Cerebellar cortex (tissue), 1 donor: ENCODE measurements around the gene DACH1.

Source experiments
- DNase-seq: peaks from one replicate; pipeline ENCODE4 v3.0.0-alpha.2; 2015; ENCODE audit warnings: low spot score

DACH1 gene

DNA sequence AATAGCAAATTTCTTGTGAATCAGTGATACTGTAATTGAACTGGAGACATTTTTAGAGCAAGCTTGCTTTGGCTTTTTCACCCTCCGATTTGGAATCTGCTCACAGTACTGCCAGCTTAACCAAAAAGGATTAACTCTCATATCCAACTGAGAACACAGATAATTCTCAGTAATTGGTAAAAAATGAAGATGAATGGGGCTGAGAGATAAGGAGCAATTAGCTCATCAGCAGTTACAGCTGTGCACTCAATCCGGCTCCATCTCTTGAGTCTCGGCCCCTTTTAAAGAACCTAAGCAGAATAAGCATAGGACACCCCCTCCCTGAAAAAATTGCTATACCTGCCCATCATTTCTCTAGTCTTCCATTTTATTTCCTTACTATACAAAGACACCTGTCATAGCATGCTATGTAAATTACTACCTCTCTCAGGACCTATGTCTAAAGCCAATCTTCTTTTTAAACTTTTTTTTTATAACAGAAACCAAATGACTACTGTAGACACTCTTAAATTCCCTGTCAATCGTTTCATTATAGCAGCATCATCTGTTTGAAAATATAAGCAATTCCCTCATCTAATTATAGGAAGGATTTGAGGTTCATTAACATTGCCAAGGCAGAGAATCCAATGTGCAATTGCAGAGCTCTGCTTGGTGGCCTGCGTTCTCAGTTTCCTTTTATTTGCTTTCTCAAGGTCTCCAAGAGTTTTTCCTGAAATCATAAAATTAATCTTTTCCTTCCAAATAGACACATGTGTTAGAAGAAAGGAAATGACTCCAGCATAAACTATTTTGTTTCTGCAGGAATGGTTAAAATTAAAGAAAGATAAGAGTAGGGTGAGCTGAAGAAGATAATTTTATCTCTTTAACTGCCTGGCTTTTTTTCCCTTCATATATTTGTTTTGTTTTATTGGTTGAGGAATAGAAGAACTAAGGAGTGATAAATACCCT, 242.1 kb downstream of the DACH1 start:
- DNase-seq = no peak

DNA sequence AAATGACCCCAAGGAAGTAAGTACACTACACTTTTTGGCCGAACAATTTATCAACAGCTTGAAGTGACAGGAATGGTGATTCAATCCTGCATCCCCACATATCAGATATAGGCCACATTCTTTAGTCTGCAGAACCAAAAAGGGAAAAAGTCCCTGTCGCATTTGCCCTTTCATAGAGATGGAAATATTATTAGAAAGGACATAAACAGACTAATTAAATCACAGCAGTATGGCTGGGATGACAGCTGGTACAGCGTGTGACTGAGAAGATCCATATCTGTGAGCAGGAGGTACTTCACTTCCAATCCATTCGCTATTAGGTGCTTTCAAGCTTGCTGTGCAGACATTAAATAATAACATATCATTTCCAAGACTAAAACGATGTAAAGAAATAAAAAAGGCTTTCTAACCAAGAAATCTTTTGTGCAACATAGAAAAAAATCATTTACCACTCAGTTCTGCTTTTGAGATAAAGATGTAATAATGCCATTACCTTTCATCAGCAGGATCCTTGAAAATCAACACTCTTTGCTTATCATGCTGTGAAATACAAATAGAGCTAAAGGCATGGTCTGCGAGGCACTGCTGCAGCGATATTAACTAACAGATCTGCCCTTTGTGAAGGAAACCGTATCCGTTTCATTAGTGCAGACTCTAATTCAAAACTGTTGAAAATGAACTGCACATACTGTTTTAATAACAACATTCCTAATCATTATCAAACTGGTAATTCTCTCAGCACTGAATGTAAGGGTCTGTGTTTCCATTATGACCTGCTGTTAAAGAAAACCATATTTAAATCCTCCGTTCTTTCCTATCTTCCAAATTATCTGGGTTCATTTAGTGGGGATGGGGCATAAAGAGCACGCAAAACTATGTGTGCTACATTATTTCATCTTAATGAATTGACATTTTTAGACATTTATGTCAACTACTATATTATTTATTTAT, 245.6 kb downstream of the DACH1 start:
- peak; percentile 42 for DNase-seq

DNA sequence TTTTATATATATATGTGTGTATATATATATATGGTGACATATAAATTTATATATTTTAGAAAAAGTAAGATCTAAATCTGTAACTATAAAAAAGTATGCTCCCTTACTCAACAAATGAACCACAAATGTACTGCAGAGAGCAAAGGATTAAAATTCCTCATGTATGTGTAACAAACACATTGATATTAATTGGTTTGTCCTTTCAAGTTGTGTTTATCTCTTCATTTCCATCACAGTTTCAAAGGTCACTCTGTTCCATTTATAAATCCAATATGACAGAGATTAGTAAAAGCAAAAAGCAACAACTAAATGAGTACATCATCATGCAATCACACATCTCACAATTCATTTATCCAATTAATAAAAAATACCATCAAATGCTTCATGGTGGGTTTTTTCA, 247.9 kb downstream of the DACH1 start:
- DNase-seq = no peak

DNA sequence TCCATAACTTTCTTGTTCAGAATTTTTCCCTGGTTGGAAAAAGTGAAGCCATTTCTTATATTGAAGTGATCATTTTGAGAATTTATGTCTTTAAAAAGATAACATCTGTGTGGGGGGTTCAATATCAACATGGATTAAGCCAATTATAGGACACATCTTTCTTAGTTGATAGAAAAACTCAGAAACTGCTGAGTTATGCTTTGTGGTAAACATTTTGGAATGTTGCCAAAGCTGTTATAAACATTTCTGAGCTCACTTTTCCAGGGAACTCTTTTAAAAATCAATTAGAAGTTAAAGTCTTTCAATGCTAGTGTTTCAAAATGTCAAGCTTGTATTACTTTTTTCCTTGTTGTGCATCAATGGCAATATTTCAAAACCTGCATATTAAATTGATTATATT, 248.8 kb downstream of the DACH1 start:
- no peak for DNase-seq

DNA sequence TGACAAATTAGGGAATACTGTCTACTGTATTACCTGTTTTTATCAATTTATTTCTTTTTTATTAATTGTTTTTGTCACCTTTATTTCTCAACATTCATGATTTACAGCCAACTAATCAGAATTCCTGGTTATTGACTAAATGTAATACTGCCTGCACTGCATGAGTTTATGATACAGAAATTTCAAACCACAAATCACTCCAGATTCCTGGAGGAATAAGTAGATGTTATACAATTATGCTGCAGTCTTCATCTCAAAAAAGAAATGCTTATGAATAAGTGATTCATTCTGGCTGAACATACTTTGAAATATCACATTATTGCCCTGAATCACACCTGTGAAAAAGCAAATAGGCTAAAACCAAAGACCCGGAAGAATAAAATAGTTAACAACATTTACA, 249.7 kb downstream of the DACH1 start:
- DNase-seq = no peak

DNA sequence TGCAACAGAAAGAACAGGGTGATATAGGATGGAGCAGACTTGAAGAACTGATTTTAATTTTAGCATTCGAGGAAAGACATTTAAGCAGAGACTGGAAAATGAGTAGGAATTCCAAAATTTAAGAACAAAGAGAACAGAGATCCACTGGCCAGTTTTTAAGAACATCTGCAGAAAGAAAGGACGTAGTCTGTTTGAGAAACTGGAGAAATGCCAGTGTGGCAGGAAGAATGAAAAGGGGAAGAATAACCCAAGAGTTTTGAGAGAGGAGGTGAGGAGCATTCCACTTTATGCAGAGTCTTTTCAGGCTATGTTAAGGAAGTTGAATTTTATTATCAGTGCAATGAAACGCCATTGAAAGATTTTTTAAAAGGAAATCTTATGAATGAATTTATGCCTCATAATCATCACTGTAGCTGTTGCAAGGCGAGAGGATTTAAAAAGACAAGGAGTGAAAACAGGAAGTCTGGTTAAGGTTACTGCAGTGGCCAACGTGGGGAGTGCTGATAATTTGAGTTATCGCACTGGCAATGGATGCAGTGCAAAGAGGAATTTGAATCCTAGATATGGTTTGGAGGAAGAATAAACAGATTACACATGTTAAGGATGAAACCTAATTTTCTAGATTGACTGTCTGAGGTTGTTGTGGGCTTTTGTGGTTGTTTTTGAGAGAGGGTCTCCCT, 253.8 kb downstream of the DACH1 start:
- DNase-seq = no peak

DNA sequence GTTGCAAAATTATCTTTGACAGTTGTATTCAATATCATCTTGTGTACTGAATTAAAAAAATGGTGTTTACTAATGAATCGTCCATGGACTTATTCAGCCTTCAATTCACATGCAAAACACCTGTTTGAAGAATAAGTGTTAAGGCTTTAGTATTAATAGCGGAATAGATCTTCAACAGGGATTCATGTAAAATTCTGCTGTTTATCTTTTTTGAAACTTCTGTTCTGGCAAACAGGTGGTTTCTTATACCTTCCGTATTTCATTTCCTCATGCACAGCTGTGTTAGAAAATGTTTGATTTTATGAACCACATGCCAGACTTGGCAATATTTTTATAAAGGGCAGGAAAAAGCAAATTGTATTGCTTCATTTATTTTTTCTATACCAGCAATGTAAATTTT, 255.7 kb downstream of the DACH1 start:
- DNase-seq = no peak

DNA sequence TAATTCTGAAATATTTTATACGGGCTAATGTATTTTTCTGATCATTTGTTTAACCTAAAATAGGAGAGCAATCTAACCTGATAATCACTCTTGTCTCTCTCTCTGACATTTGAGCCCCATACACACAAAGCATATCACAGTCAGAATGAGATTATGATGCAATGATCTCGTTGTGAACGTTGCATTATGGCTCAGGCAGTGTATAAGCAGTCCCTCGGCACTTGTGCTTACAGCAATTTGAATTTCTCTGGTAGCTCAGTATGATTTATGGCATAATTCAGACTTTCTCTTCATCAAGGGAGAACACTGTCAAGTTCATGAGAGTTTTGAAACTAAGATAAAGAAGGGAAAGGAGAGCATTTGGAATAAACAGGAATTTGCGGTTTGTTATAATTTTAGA, 256.1 kb downstream of the DACH1 start:
- no peak for DNase-seq

DNA sequence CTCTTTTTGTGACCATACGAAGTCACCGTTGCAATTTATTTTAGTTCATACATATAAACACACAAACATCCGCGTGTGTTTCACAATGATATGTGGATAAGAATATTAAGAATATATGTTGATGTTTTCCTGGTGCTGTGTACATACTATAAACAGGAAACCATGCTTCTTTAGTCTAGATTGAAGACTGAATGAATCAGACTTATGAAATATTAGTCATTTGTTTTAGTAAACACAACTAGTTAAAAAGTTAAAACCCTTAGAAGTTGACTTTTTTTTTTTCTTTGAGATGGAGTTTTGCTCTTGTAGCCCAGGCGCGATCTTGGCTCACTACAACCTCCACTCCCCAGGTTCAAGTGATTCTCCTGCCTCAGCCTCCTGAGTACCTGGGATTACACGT, 257.7 kb downstream of the DACH1 start:
- no peak for DNase-seq

DNA sequence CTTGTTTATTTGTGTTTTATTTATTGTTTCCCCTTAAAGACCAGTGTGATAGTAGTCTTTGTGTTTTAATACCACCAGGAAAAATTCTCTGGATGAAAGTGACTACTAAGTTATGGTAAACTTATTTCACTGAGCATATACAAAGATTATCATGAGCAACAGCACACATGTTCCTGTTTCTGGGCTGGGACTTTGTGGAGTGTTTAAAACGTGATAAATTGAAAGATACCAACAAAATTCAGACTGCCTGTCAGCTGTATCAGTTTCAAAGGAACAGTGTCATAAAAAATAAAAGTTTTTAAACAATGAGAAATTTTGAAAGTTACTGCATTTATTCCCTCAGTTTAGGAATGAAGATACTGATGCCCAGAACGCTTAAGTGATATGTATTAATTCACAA, 259.4 kb downstream of the DACH1 start:
- no peak for DNase-seq

DNA sequence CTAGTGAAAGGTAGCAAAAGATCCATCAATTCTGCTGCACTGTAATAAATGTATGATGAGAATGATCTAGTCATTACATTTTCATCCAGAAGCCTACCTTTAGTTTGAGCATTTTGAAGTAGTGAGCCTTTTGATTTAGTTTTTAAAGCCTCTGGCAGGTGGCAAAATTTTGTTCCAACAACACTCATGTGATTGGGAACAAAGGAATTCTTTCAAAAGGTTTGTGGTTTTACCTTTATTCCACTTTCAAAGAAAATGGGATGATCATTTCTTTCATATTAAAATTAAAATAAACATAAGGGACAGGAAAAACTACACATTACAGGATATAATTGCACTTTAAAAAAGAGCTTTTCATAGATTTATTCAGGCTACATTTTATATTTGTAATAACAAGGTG, 260.2 kb downstream of the DACH1 start:
- no peak for DNase-seq

DNA sequence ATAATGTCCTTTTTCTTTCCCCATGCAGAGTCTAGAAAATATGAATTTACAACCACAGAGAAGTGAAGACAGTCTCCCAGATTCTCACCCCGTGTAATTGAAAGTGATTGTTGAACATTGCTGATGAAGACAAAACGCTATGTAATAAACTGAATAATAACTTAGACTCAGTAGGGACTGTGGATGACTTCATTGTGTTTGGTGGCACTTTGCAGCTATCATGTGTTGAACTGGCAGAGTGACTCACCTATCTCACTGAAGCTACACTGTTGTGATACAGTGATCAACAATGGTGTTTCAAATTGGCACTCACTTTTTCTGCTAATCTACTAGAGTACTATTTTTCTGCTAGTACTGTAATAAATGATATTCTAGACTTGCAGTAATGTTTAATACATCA, 261.3 kb downstream of the DACH1 start:
- no peak for DNase-seq

DNA sequence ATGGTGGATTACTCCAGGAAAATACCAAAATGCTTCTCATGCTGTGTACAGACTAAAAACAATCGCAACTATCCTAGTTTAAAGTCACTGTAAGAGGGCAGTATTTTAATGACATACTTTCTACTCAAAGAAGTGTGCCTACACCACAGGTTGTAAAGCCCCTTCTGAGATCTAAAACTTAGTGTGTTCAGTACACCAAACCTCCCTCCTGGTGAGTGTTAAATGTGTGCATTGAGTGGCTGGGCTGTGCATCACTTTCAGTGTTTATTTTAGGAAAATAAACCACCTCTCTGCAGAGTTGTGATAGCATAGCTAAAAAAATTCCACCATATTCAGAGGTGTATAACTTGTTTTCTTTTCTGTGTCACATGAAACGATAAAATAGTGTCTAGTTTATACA, 263.7 kb downstream of the DACH1 start:
- no peak for DNase-seq

DNA sequence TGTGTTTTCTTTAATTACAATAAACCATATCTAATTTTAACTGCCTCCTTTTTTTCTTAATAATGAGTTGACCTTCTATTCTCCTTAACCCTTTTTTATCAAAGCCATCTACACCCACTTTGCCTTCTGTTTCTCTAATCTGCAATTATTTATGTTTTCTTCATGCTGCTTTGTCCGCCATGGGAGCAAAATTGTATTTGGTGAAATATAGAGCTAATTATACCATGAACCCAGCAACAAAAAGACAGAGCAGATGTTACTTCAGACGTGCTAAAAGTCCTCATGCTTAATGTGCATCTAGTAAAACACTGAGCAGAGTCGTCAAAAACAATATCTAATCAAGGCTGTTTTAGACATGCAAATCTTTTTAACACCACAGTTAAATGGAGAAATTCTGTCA, 264.7 kb downstream of the DACH1 start:
- no peak for DNase-seq

DNA sequence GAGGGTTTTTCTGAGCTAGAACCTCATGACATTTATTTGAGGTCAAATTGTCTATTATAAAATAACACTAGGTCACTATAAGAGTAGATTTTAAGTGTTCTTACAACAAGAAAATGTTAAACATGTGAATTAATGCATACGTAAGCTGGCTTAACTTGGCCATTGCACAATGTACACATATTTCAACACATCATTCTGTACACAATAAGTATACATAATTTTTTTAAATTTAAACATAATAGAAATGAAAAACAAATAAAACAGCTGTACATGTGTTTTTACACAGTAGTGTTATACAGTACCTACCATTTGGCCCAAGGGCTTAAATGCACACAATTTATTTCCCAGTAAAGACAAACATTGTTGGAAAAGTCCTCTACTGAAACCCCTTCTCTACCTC, 269.9 kb downstream of the DACH1 start:
- DNase-seq = no peak

DNA sequence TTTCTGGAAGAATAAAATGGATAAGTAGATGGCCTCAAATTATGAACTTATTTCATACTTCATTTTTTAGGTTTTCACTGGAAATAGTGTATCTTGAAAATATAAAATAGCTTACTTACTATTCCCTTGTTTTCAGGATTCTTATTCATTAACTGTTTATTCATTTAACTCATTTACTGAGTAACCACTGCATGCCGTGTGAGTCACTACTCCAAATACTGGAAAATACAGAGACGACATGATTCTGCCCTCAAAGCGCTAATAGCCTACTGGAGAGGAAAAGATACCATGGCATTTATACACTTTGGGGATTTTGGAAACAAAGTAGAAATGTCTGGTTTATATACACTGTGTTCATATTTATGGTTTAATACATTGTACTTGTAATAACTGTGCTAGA, 270.9 kb downstream of the DACH1 start:
- DNase-seq = no peak

DNA sequence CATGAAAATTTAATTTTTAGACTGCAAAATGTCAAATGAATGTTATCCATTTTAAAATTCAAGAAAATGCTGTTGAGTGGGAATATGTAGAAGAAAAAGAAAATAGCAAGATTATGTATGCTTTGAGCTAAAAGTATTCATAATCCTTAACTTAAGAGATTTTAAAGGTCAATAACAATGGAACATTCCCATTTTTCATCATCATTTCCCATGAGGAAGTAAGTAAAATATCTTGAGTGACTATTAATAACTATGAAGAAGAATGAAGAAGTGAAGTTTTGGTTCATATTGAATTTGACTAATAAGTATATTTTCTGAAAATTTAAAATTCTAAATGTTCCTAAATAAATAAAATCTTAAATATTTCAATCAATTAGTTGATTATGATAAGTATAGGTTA, 273.4 kb downstream of the DACH1 start:
- no peak for DNase-seq

DNA sequence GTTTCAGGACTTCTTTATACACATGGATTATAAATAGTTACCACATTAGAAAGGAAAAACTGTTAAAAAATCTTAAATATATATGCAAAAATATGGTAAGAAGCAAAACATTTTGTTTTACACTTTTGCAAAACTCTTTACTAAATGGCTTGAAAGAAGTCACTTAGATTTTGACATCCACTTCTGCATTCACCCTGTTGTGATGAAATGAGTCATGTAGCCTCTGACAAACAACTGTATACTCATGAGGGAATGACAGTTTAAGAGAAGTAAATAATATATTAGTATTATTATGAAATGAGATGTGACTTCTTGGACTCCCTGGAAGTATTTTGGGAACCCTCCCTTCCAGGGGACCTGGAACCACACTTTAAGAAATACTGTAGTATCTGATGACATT, 275.6 kb downstream of the DACH1 start:
- no peak for DNase-seq

DNA sequence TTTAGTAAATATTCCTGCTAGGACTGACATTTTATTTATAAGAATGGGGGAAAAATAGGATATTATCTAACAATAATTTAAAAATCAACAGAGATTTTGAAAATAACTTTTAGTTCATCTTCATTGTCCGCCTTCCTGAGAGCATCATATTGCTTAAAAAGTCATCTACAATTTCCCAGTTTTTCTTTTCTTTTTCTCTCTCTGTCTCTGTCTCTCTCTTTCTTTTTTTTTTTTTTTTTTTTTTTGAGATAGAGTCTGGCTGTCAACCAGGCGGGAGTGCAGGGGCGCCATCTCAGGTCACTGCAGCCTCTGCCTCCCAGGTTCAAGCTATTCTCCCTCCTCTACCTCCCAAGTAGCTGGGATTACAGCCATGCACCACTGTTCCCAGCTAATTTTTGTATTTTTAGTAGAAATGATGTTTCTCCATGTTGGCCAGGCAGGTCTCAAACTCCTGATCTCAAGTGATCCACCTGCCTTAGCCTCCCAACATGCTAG, 276.3 kb downstream of the DACH1 start:
- DNase-seq = no peak

DNA sequence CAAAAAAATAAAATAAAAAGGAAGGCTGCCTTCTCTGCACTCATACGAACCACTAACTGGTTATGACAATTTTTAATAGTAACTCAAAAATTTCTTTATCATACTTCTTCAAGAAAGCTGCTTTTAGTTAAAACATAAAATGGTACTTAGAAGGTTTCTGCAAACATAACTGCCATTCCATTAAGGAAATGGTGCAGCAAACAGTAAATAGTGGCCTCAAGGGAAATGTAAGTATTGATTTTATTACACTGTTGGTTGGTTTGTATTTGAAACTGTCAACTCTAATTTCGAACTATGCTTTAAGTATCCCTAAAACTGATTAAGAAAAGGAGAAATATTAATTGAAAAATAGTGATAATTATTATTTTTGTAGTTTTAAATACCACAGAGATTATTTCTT, 278.0 kb downstream of the DACH1 start:
- no peak for DNase-seq

DNA sequence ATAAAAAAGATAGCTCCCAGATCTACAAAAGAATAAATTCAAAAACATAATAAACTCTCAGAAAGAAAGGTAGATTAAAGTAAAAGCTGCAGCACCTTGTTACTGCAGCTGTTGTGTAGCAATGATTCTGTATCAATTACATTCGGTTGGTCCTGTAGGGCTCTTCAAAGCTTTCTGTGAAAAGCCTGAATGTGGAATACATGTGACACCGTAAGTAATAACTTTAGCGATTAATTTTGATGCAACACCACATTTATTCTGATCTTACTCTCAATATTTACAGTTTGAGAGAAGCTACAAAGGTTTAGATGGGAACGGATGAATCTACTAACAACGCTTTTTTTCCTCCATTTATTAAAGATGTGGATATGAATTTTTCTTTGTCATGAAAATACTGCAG, 279.2 kb downstream of the DACH1 start:
- no peak for DNase-seq

DNA sequence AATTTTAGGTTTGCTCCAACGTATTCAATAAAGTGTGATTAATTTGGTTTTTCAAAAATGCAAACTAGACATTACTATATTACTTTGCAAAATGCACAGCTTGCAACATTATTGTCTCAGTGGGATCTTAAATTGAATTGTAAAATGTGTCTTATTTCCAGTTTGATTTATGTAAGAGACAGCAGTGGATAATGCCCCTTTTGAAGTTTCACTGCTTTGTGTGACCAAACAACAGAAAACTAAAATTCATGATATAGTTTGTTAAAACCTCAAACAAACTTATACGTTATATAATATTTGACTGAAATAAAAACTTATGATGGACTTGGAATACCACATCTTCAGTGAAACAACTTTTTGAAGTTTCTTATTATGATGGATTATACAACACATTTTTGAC, 279.8 kb downstream of the DACH1 start:
- no peak for DNase-seq
